AG09319 (cell line): ENCODE measurements around the gene WARS2.

Experiments used
- DNase-seq: peaks from one replicate; pipeline ENCODE4 v3.0.0-alpha.2; 2010; ENCODE audit warnings: low read depth; ENCODE audit errors: extremely low read depth
- CTCF ChIP-seq: IDR thresholded peaks from 2 replicates; pipeline ENCODE4 v1.5.1; 2011; ENCODE audit warnings: low read depth, mild to moderate bottlenecking, inconsistent platforms, low read length, moderate library complexity

The WARS2 gene

DNA sequence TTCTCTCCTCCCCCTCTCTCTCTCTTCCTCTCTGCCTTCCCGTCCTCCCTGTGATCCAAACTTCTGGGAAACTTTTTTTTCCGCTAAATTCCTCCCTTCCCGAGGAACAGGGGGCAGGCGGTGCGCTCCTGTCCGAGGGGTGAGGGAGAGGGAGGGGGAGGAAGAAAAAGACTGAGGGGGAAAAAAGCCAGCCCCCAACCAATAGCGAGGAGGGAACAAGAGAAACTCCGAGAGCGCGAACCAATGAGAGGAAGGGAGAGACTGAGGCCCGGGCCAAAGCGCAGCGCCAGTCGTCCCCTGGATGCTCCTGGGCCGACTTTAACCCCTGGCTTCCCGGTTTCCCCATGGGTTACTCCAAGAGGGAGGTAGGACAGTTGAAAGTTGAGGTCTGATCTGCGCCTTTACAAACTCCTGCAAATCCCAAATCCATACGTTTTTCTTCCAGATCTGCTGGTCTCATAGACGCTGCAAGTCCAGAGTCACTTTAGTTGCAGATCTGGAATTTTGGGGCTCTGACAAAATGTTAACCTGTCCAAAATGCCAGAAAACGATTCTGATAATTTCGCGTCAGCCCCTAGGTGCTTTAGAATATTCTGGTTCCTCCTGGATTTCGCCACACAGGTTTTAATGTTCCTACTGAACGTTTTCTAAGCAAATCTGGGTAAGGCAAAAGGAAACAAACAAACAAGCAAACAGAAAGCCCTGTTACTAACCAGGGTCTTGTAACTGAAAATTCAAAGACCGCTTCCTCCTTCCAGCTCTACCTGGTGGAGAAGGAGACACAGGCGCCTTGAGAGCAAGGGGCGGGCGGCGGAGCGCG lies 152.1 kb downstream of the WARS2 start, which contains the start of gene TBX15:
TSS of gene TBX15 (minus strand) at position 158 of the 820 bp plus-strand sequence. CDS start 548 bp downstream, outside the sequence.
- DNase-seq, result no peak

DNA sequence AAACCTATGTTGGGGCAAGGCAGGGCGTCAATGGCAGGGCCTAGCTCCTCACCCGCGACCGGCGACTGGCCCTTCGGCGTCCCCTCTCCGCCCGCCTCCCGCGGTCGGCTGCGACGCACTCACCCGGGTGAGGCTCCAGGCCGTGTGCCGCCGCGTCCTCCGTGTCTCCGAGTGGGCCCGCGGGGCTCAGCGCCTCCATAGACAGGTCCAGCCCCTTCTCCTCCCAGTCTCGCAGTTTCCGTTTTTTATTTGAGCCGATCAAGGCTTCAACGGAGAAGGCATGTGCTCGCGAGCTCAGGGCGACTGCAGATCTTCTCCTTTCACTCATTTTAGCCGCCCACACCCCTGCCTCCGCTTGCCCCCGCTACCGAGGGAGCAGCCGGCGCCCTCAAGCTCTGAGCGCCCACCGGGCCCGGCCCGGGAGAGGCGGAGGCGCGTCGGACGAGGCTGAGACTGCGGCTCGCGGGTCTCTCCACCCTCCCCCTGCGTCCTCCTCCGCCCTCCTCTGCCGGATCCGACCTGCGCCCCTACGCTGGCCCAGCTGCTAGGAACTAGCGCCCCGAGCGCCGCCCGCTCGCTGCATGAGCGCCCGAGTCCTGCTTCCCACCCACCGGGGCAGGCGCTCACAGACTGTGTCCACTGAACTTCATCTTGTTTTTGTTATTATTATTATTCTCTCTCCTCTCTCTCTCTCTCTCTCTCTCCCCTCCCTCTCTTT lies 152.8 kb downstream of the WARS2 start:
- TF ChIP-seq CTCF, result no peak
- no peak for DNase-seq

More for the DNA sequence above, 152.1 kb downstream of the WARS2 start, which contains the start of gene TBX15:
- no peak for TF ChIP-seq CTCF

GRCh38 chr1:118986555-118987467 lies 153.6 kb downstream of the WARS2 start:
- no peak for DNase-seq
- no peak for TF ChIP-seq CTCF

GRCh38 chr1:118985640-118986554 lies 154.6 kb downstream of the WARS2 start:
- no peak for DNase-seq
- no peak for TF ChIP-seq CTCF

DNA sequence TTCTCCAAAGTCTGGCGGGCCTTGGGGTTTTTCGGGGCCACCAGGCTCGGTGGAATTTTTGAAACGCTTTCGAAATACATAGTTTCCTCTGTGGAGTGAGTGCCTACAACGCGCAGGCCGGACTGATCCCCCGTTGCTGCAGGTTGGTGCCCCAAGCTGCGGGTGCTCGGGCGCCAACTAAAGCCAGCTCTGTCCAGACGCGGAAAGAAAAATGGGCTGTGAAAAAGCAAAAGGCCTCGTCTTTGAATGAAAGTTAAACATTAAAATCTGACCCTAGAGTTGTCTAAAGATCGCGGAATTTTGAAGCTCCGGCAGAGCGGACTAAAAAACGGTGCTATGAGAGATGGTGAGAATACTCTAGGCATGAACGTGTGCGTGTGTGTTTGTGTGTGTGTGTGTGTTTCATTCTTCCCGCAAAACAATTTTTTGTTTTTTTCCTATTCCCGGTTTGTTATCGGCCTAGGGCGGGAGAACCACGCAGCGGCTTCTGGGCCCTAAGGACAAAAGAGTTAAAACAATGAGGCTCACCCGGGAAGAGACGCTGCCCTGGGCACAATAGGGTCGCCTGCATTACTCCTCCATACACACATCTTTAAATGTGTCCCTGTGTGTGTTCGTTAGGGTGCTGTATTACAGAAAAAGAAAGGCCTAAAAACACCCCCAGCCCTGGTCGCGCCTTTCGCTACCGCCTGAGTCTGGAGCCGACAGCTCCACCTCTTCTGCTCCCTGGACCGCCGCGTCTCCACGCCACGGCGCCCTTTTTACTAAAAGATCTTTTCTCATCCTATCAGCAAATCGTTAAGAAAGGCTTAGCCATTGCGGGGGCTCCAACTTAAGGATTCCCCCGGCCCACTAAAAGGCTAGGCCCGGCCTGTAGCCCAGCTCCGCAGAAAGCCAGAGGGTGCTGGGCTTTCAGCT lies 155.5 kb downstream of the WARS2 start:
- DNase-seq, result no peak
- TF ChIP-seq CTCF, result no peak
